Endothelial cell (in vitro differentiated cells): ENCODE results near the gene C19orf38. TPM values are rescaled to one million over a fixed set of nuclear protein-coding genes. Genes with fewer than 3 reads are reported as not detected.
"Not testable (repeated sequence)": the region's sequence is repeated elsewhere in the genome, so short reads cannot be mapped to it uniquely, and the experiment has no call there.

Experiments
- DNase-seq: peaks from one replicate; pipeline ENCODE4 v3.0.0; 2021; ENCODE audit warnings: low spot score
- H3K27ac Mint-ChIP-seq: one replicate; pipeline ENCODE4 v1.8.0; 2021; ENCODE audit warnings: mixed read lengths, inconsistent platforms; ENCODE audit not compliant: unreplicated experiment
- H3K27me3 Mint-ChIP-seq: one replicate; pipeline ENCODE4 v1.8.0; 2021; ENCODE audit warnings: mild to moderate bottlenecking, moderate library complexity, mixed read lengths, inconsistent platforms; ENCODE audit not compliant: unreplicated experiment
- H3K36me3 Mint-ChIP-seq: one replicate; pipeline ENCODE4 v1.8.0; 2021; ENCODE audit warnings: mild to moderate bottlenecking, low read depth, mixed read lengths, inconsistent platforms; ENCODE audit not compliant: unreplicated experiment
- H3K4me1 Mint-ChIP-seq: one replicate; pipeline ENCODE4 v1.8.0; 2021; ENCODE audit warnings: mild to moderate bottlenecking, mixed read lengths, inconsistent platforms; ENCODE audit not compliant: unreplicated experiment
- H3K4me3 Mint-ChIP-seq: one replicate; pipeline ENCODE4 v1.8.0; 2021; ENCODE audit warnings: mild to moderate bottlenecking, mixed read lengths, inconsistent platforms; ENCODE audit not compliant: unreplicated experiment
- H3K9me3 Mint-ChIP-seq: one replicate; pipeline ENCODE4 v1.8.0; 2021; ENCODE audit warnings: mixed read lengths, inconsistent platforms; ENCODE audit not compliant: unreplicated experiment
- CTCF ChIP-seq: fragments of 200-600 bp; sonication (generic); IDR thresholded peaks from one replicate; pipeline ENCODE4 v1.5.0; 2021; ENCODE audit warnings: antibody characterized with exemption; ENCODE audit not compliant: unreplicated experiment
- total RNA-seq: library from RNA; stranded (reverse); fragmentation: NEBNext Ultra II Directional; extraction: Animal tissue kit (Norgen Biotek cat#: 25700); gene quantifications from one replicate; pipeline ENCODE4 v1.2.1, GENCODE V29; 2021; ENCODE audit not compliant: unreplicated experiment

Gene C19orf38
- total RNA-seq, 1 donor from 2014 or later, result not detected

GRCh38 chr19:10852098-10852800, 4.0 kb downstream of the C19orf38 start:
- TF ChIP-seq CTCF, result no peak
- Mint-ChIP-seq H3K9me3 (no peaks in the 10 kb centered on the region), H3K4me3 (no peak overlapping the region), H3K4me1 (no peaks in the 10 kb centered on the region), H3K27ac (no peak overlapping the region), H3K27me3 (peaks cover 7% of the 10 kb centered on the region), H3K36me3 (peaks cover 5% of the 10 kb centered on the region)
- no peak for DNase-seq

- no peak for DNase-seq
- Mint-ChIP-seq H3K36me3 (peaks cover 5% of the 10 kb centered on the region), H3K9me3 (no peaks in the 10 kb centered on the region), H3K4me3 (no peak overlapping the region), H3K27ac (no peak overlapping the region), H3K27me3 (peaks cover 7% of the 10 kb centered on the region), H3K4me1 (no peaks in the 10 kb centered on the region)
- no peak for TF ChIP-seq CTCF
Measured at GRCh38 chr19:10852941-10853340, 4.7 kb downstream of the C19orf38 start.

- Mint-ChIP-seq H3K9me3 (no peaks in the 10 kb centered on the region), H3K4me3 (no peak overlapping the region), H3K27ac (no peak overlapping the region), H3K27me3 (peaks cover 7% of the 10 kb centered on the region), H3K36me3 (peaks cover 5% of the 10 kb centered on the region), H3K4me1 (no peaks in the 10 kb centered on the region)
- DNase-seq, result no peak
- TF ChIP-seq CTCF, result no peak
Measured at GRCh38 chr19:10854350-10855089, 6.3 kb downstream of the C19orf38 start.

- no peaks in the 10 kb centered on the region for H3K9me3 Mint-ChIP-seq
- H3K36me3 Mint-ChIP-seq, result no peaks in the 10 kb centered on the region
- peak; percentile 37 for DNase-seq
- peaks cover 3% of the 10 kb centered on the region for H3K27me3 Mint-ChIP-seq
- H3K4me3 Mint-ChIP-seq, result no peak overlapping the region
- TF ChIP-seq CTCF, result peak; percentile 81
- H3K4me1 Mint-ChIP-seq, result no peaks in the 10 kb centered on the region
- no peak overlapping the region for H3K27ac Mint-ChIP-seq
Measured at GRCh38 chr19:10855879-10856522, 7.8 kb downstream of the C19orf38 start.

- not testable (repeated sequence) for H3K27me3 Mint-ChIP-seq, H3K36me3 Mint-ChIP-seq, H3K9me3 Mint-ChIP-seq, H3K4me3 Mint-ChIP-seq, DNase-seq, H3K4me1 Mint-ChIP-seq, H3K27ac Mint-ChIP-seq
Measured at GRCh38 chr19:10856899-10857298, 8.7 kb downstream of the C19orf38 start.
